ENCODE results near the gene MOV10L1. TPM values are rescaled to one million over a fixed set of nuclear protein-coding genes. Genes with fewer than 3 reads are reported as not detected.

The MOV10L1 gene
- total RNA-seq, 3 donors from 2014 or later = not detected

GRCh38 chr22:50178871-50179869 lies 89.4 kb downstream of the MOV10L1 start:
- ATAC-seq = no peak
- peak; percentile 4 for DNase-seq
- Mint-ChIP-seq H3K36me3 (ENCODE audit: insufficient read depth) (no peaks in the 10 kb centered on the region), H3K9me3 (no peaks in the 10 kb centered on the region), H3K27me3 (ENCODE audit: low read depth) (peaks cover 3% of the 10 kb centered on the region), H3K4me1 (ENCODE audit: low read depth) (peaks cover 4% of the 10 kb centered on the region), H3K4me3 (no peak overlapping the region)

DNA sequence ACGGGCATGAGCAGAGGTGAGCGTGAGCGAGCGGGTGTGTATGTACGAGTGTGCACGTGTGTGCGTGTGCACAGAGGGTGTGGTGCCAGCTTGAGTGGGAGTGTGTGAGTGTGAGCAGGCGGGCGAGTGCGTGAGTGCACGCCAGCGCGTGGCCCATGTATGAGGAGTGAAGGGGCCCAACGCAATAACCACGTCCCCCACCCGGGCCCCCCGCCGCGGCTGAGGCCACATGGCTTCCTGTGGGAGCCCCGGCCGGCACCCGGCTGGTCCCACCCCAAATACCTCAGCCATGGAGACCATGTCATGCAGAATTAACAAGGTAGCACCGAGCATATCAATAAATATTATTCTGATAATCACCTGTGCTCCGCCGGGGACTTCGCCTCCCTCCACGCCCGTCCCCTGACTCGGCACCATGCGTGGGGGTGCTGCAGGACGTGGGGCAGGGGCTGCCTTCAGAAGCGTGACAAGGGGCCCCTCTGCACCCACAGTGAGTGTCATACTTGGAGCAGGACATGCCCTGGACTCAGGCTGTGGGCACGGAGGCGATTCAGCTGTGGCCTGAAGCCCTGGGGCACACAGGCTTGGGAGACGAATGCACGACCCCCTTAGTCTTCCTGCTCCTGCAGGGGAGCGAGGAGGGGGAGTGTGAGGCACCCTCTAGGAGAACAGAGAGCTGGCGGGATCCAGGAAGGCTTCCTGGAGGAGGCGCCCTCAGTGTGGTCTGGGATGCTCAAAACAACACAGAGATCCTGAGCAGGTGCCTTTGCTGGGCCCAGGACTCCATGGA lies 90.3 kb downstream of the MOV10L1 start:
- Mint-ChIP-seq H3K36me3 (ENCODE audit: insufficient read depth) (no peaks in the 10 kb centered on the region), H3K4me1 (ENCODE audit: low read depth) (peaks cover 7% of the 10 kb centered on the region), H3K9me3 (no peaks in the 10 kb centered on the region), H3K4me3 (no peak overlapping the region), H3K27me3 (ENCODE audit: low read depth) (peaks cover 3% of the 10 kb centered on the region)
- DNase-seq = no peak
- no peak for ATAC-seq

GRCh38 chr22:50180727-50181521 lies 91.1 kb downstream of the MOV10L1 start:
- Mint-ChIP-seq H3K4me3 (no peak overlapping the region), H3K4me1 (ENCODE audit: low read depth) (peaks cover 10% of the 10 kb centered on the region), H3K27me3 (ENCODE audit: low read depth) (peaks cover 3% of the 10 kb centered on the region), H3K36me3 (ENCODE audit: insufficient read depth) (no peaks in the 10 kb centered on the region), H3K9me3 (no peaks in the 10 kb centered on the region)
- DNase-seq = peak; percentile 3
- no peak for ATAC-seq

GRCh38 chr22:50182176-50183081 lies 92.6 kb downstream of the MOV10L1 start:
- Mint-ChIP-seq H3K4me1 (ENCODE audit: low read depth) (peaks cover 15% of the 10 kb centered on the region), H3K36me3 (ENCODE audit: insufficient read depth) (no peaks in the 10 kb centered on the region), H3K9me3 (no peaks in the 10 kb centered on the region)

DNA sequence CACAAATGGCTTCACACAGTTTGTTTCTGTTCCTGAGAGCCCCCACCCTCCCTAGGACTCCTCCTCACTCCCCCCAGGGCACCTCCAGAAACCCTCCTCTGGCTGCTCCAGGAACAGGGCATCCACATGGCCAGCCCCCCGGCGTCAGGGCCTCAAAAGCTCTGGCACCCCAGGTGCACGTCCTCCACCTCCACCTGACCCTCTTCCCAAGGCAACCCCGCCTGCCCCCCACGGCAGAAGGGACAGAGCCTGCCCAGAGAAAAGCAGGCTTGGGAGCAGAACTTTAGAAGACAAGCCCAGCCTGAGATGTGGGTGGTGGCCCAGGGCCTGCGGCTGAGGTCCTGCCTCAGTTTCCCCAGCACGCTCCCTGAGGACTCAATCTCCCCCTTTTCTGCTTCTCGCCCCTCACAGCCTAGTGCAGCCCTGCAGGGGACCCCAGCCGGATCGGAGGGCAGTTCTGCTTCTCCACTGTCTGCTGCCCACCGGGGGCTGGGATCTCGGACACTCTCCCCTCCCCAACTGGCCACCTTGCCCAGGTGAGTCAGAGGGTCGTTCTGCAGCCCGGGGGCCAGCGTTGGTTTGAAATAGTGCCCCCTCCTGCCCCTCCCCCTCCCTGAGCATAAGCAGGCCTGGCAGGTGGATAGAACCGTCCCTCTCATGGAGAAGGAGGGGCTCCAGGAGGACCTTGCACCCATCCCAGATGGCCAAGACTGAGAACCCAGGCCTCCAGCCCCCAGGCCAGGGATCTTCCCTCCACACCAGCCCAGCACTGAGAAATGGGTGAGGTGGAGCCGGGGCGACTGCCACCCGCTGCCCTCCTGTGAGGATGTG lies 93.5 kb downstream of the MOV10L1 start:
- no peaks in the 10 kb centered on the region for H3K36me3 Mint-ChIP-seq (ENCODE audit: insufficient read depth)
- no peaks in the 10 kb centered on the region for H3K9me3 Mint-ChIP-seq
- ATAC-seq (no peak), DNase-seq (no peak)
- H3K4me3 Mint-ChIP-seq = peak overlapping the region; percentile 53
- peaks cover 20% of the 10 kb centered on the region for H3K4me1 Mint-ChIP-seq (ENCODE audit: low read depth)
- H3K27me3 Mint-ChIP-seq (ENCODE audit: low read depth) = peaks cover 3% of the 10 kb centered on the region

More at GRCh38 chr22:50182176-50183081, 92.6 kb downstream of the MOV10L1 start:
- DNase-seq (peak; percentile 2), ATAC-seq (no peak)
- Mint-ChIP-seq H3K4me3 (no peak overlapping the region), H3K27me3 (ENCODE audit: low read depth) (peaks cover 3% of the 10 kb centered on the region)

GRCh38 chr22:50184004-50184901 lies 94.4 kb downstream of the MOV10L1 start:
- H3K9me3 Mint-ChIP-seq = no peaks in the 10 kb centered on the region
- peak overlapping the region; percentile 76 for H3K4me3 Mint-ChIP-seq

GRCh38 chr22:50184902-50185374 lies 95.1 kb downstream of the MOV10L1 start:
- Mint-ChIP-seq H3K27me3 (ENCODE audit: low read depth) (no peaks in the 10 kb centered on the region), H3K4me3 (peak overlapping the region; percentile 82), H3K9me3 (no peaks in the 10 kb centered on the region), H3K4me1 (ENCODE audit: low read depth) (peaks cover 29% of the 10 kb centered on the region), H3K36me3 (ENCODE audit: insufficient read depth) (no peaks in the 10 kb centered on the region)
- DNase-seq (no peak), ATAC-seq (no peak)

More at GRCh38 chr22:50184004-50184901, 94.4 kb downstream of the MOV10L1 start:
- H3K27me3 Mint-ChIP-seq (ENCODE audit: low read depth) = peaks cover 3% of the 10 kb centered on the region
- peaks cover 26% of the 10 kb centered on the region for H3K4me1 Mint-ChIP-seq (ENCODE audit: low read depth)
- DNase-seq (no peak), ATAC-seq (no peak)
- no peaks in the 10 kb centered on the region for H3K36me3 Mint-ChIP-seq (ENCODE audit: insufficient read depth)

DNA sequence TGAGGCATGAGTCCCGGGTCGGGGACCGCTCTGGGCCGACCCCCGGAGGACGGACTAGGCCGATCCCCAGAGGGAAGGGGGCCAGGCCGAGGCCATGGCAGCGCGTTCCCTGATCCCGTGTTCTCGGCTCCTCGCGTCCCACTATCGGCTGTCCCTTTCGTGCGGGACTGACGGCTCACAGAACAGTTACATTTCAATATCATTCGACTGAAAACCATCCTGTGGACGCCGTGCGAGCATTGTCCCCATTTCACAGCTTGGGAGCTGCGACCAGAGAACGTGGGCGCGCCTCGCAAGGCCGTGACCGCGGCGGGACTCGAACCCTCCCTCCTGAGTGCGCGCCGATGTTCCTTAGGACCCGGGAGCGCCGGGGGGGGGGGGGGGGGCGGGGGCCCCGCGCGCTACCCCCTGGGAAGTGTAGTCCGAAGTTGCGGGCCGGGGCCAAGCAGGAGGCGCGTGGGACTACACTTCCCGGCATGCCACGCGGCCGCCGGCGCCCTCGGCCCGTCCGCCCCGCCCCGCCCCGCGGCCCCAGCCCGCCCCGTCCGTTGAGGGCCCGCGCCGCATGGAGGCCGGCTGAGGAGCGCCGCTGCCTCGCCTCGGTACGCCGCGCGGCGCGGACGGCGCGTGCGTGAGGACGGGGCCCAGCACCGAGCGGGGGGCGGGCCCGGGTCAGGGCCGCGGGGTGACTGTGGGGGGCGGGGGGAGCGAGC lies 95.7 kb downstream of the MOV10L1 start, which contains the start of gene TRABD:
TSS of gene TRABD (plus strand) at position 539 of the 713 bp plus-strand sequence. CDS start 7,148 bp downstream, outside the sequence.
- peak; percentile 84 for DNase-seq
- Mint-ChIP-seq H3K36me3 (ENCODE audit: insufficient read depth) (no peaks in the 10 kb centered on the region), H3K9me3 (no peaks in the 10 kb centered on the region), H3K4me1 (ENCODE audit: low read depth) (peaks cover 30% of the 10 kb centered on the region), H3K27me3 (ENCODE audit: low read depth) (no peaks in the 10 kb centered on the region), H3K4me3 (peak within 1 kb of the TSS; percentile 96)
- ATAC-seq = peak; percentile 83 to 85

- no peaks in the 10 kb centered on the region for H3K9me3 Mint-ChIP-seq
- DNase-seq (no peak), ATAC-seq (no peak)
- H3K27me3 Mint-ChIP-seq (ENCODE audit: low read depth) = no peaks in the 10 kb centered on the region
- H3K4me3 Mint-ChIP-seq = peak overlapping the region; percentile 96
- peaks cover under 1% of the 10 kb centered on the region for H3K36me3 Mint-ChIP-seq (ENCODE audit: insufficient read depth)
- peaks cover 31% of the 10 kb centered on the region for H3K4me1 Mint-ChIP-seq (ENCODE audit: low read depth)
These were observed 96.4 kb downstream of the MOV10L1 start for GRCh38 chr22:50186181-50186714.

DNA sequence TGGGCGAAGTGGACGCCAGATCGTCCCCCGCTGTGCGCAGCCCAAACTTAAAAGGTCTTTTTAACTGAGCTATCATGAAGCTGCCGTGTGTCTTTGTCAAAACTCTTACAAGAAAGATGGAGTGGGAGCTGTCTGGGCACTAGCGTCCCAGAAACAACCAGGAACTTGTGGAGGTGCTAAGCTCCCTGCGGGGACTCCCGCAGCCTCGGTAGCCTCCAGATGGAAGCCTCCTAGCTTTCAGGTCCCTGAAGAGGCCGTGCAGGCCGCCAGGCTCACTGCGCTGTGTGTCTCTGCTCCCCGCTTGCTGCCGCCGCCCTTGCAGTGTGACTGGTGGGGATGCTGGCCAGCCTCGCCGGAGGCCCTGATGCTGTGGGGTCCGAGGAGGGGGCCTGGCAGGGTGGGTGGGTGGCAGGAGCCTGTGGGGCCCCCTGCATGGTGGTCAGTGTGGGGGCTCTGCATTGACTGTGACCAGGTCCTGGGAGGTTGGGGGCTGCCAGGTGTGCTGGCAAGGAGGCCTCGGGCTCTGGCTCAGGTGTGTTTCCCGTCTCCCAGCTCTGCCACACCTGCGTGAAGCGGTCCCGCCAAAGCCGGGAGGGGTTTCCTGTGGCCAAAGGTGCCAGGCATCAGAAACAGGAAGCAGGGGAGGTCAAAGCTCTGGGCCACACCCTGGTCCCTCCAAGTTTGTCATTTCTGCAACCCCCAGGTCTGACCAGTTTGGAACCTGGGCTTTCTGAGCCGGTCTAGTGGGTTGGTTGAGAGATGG lies 97.1 kb downstream of the MOV10L1 start:
- H3K4me1 Mint-ChIP-seq (ENCODE audit: low read depth) = peaks cover 38% of the 10 kb centered on the region
- ATAC-seq = no peak

More for the DNA sequence above, 97.1 kb downstream of the MOV10L1 start:
- Mint-ChIP-seq H3K4me3 (peak overlapping the region; percentile 96), H3K36me3 (ENCODE audit: insufficient read depth) (peaks cover 3% of the 10 kb centered on the region), H3K27me3 (ENCODE audit: low read depth) (no peaks in the 10 kb centered on the region), H3K9me3 (no peaks in the 10 kb centered on the region)
- DNase-seq = no peak
